Measurements from ENCODE around the gene BPIFB1.

Gene BPIFB1

DNA sequence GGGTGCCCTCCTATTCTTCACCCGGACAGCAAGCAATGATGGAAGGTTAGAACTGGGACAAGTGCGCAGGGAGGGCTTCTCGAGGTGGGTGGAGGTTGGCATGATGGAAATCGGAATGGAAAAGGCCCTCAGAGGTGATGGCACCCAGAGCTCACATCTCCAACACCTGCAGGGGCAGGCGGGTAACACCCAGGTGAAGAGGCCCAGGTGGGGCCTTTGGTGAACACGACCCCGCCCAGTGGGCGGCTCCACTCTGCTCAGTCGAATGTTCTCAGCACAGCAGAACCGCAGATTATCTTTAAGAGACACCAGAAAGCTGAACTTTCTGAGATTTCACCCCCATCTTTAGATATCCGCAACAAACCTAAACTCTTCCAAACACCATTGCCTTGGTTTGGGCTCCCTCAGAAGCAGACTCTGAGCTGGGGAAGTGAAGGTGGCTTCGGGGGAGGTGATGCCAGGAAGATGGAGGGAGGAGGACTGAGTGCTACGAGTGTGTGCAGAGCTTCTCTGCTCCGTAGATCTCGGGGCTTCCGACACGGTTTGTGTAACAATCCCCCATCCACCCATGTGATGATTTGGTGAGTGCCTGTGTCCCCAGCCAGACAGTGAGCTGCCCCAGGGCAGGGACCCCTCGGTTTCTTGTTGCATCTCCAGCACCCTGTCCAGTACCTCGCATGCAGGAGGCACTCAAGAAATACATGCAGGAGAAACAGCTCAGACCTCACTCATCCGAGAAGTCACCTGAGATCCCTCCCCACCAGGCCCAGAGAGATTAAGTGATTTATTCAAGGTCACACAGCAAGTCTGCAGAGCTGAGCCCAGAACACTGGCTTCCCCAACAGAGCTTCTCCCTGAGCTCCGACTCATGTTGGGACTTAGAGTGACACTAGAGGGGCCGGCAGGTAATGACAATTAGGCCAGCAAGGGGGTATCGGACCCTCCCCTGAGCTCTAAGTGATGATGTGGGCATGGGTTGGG, 45.4 kb downstream of the BPIFB1 start:
- no peak for DNase-seq

DNA sequence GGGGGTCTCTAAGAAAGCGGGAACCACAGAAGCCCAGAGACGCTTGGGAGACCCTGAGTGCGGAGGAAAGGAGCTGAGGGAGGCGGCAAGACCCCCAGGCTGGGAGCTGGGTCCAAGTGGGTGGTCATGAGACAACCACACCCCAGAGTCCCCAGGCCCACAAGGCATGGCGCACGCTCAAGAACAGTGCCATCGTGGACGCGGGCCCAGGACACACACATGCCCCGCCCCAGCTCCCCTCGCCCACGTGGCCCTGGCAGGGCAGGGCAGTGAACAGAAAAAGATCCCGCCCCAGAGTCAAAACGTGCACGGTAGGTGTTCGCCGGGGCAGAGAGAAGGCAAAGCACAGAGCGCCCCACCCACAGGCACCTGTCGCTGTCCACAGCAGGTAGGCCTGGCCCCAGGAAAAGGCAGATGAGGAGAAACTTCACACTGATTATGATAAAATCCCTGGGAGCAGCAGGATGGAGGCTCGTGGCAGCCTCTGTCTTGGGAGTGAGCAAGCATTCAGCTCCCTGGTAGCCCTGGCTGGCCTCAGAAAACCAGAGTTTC, 50.0 kb downstream of the BPIFB1 start:
- no peak for DNase-seq

DNA sequence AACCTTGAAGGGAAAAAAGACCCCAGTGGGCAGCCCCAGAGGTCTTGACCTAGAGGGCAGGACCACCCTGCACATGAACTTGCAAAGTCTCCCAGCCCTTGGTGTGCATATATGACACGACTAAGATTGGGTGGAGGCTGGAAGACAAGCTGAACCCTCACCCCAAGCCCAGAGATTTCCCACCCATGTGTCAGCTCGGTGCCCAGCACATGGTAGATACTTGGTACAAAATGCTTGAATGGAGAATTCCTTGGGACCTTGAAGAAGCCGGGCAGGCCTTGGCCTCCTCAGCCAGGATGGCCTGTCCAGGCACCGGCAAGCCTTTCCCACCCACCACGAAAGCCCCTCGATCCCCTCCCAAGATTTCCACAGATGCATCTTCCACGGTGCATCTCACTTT, 50.6 kb downstream of the BPIFB1 start:
- no peak for DNase-seq

DNA sequence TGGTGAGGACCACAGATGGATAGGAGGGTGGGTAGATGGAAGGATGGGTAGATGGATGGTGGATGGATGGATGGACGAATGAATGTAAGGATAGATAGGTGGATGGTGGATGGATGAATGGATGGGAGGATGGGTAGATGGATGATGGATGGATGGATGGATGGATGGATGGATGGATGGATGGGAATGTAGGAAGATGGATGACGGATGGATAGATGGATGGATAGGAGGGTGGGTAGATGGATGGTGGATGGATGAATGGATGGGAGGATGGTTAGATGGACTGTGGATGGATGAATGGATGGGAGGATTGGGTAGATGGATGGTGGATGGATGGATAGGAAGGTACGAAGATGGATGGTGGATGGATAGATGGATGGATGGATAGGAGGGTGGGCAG, 51.1 kb downstream of the BPIFB1 start:
- DNase-seq, result no peak

DNA sequence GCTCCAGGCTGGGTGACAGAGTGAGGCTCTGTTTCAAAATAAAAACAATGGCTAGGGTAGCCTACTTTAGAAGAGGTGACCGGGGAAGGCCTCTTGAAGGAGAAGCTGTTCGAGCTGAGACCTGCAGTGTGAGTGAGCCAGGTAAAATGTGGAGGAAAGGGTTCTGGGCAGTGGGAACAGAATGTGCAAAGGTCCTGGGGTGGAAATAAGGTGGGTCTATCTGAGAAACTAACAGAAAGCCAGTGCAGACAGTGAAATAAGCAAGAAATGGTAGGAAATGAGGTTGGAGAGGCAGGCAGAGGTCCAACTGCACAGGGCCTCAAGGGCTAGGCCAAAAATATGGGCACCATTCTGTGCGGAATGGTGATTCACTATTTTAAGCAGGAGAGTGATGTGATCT, 53.4 kb downstream of the BPIFB1 start:
- no peak for DNase-seq

DNA sequence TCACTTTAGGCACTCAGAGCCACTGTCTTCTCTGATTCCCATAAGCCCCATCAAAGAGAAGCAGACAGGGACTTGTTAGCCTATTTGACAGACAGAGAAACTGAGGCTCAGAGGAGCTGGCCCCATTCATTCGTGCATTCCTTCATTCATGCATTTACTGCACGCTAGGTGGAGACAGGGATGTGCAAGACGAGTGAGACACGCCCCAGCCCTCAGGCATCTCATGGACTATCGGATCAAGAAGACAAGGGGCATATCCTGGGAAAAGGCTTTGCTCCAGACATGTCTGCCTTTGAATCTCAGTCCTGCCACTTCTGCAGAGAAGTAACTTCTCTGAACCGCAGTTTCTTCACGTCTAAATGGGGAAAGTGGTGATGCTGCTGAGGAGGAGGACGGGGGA, 54.1 kb downstream of the BPIFB1 start:
- no peak for DNase-seq

DNA sequence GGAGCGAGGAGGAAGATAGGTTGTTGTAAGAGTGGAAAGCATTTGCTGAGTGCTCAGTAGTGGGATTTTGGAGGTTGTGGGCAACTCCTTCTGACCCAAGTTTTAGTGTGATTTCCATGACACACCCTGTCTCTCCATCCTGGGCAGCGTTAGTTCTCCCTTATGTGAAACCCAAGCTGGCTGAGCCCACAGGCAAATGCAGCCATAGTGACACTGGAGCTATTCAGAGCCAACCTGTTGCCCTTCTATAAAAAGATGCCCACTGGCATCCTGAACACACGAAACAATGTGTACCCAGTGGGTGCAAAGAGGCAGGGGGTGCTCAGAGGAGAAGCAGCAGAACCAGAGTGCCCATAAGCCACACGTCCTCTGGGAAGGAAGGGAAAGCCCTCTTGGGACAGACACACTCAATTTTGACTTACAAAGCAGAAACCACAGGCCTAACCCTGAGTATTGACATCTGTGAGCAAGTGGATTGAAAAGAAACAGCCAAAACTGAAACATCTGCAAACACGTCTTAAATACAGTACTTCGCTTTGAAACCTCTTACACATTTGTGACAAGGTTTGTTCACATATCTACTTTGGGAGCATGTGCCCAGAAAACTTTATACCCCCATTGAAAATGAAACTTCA, 54.6 kb downstream of the BPIFB1 start:
- no peak for DNase-seq

DNA sequence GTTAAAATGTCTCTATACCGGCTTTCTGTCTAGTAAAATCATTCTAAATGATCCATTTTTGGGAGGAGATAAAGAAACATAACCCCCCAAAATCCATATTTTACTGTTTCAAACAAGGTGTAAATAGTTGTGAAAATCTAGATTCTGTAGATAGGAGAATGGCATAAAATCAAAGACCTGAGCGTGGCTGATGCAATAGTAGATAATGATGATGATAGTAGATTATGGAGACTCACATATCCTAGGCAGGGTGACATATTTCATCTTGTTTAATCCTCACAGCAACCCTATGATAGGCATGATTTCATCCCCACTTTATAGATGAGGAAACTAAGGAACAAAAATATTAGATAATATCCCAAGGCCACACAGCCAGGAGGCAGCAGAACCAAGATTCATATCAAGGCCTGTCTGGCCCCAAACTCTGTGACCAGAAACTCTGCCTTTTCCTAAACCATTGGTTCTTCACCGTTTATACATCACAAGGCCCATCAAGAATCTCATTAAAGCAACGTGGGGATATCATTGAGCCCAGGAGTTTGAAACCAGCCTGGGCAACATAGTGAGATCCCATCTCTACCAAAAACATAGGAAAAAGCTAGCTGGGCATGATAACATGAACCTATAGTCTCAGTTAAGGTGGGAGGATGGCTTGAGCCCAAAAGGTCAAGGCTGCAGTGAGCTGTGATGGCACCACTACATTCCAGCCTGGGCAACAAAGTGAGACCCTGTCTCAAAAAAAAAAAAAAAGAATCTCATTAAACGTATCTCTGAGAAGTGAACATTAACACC, 55.6 kb downstream of the BPIFB1 start:
- no peak for DNase-seq

DNA sequence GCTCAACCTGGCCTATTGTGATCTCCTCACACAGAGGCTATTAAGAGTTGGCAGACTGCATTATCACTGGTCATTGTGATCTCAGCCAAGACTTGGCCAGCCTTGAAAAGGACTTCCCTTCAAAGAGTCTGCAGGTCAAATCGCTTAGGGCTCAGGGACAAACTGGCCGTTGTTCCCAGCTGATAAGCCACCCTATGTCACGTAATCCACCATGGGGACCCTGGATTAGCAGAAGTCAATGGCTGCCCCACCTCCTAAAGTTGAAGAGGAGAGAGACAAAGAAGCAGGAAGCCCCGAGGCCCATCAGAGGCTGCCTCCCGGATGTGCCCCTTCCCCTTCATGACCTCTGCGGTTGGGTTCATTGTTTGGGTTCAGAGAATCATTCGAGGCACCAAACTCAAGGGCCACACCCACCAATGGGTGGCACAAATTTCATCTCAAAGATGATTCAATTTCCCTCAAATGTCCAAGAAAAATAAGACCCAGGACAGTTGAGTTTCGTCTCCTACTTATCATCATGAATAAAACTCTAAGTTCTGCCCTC, 56.6 kb downstream of the BPIFB1 start:
- no peak for DNase-seq

DNA sequence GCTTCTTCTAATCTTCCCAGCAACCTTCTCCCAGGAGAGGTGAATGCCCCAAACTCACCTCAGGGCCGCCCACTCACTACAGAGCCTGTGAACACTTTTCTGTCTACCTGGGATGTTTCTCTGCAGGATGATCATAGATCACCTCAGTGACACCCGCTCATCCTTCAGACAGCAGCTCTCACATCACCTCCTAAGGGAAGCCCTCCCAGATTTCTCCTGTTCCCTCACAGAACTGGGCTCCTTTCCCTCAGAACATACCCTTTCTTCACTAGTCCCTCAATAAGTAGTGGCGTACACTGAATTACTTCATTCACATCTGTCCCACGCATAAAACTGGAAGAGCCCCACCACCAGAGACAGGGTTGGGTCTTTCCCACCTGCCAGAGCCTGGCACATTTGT, 60.5 kb downstream of the BPIFB1 start:
- peak; percentile 1 for DNase-seq

DNA sequence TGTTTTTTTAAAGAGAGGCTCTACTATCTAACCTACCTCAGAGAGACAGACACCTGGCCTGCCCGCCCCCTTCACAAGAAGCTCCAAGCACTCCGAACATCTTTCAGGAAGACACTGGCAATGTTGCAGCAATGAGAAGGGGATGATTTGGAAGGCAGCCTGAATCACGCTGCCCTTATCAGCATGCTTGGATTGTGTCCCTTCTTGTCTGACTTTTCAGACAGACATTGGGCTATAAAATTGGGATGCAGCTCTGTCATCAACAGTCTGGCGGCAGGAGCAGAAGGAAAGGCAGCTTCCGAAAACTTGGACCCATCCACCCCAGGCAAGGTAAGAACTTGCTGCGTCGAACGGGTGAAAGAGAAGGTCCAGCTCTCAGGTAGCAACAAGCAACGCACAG, 62.3 kb downstream of the BPIFB1 start:
- DNase-seq, result no peak

DNA sequence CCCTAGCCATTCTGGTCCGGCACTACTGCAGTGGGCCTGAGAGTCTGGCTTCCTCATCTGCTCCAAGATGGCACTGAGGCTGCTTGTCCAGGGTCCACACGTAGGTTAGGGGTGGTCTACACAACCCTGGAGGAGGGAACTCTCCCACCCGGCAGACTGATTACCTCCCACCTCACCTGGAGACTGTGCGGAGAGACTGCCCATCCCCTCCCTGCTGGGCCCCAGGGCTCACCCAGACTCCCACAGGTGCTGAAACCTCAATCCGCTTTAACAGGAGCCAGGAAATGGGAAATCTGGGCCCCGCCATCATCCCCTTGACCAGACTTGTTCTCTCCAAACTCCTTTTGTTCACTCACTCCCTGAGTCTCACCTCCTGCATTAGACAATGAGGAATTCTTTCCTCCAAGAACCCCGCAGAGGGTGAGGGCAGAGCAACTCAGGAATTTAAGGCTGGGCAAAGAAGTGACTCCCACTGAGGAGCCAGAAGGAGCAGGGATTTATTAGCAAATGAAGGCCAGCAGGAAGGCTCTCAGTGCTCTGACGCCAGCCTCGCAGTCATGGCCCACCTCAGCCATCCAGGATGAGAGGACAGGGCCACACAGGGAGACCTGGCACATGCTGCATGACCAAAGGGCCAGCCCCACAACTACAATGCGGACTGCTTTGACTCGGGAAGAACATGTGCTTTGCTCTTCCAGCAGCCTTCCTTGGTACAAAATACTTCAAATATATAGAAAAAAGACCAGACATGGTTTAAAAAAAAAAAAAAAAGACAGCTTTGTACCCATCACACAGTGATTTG, 65.3 kb downstream of the BPIFB1 start:
- no peak for DNase-seq

DNA sequence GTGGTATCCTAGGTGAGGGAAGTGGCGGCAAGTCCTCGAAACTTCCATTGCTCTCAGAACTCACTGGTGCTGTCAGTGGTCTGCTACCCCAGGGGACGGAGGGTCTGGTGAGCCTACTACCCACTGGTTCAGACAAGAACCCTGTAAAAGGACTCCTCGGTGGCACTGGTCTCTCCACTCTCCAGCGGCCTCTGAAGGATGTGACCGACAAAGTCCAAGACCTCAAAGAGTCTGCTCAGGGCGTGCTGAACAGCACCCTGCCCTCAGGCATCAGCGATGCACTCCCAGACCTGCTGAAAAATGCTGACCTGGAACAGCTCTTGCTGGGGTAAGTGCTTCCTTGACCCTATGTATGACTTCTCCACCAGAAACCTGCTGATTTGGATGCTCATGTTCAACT, 66.5 kb downstream of the BPIFB1 start:
- no peak for DNase-seq

DNA sequence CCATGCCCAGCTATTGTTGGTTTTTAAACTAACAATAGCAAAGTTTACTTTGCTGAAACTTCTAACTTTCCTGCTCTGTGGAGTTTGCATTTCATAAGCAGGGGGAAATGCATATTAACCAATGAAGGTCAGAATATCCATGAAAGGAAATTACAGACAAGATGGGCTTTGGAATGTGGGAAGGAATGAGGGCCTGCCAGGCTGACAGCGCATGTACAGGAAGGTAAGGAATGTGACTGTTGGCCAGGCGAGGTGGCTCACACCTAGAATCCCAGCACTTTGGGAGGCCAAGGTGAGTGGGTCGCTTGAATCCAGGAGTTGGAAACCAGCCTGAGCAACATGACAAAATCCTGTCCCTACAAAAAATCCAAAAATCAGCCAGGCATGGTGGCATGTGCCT, 68.7 kb downstream of the BPIFB1 start:
- DNase-seq, result no peak

DNA sequence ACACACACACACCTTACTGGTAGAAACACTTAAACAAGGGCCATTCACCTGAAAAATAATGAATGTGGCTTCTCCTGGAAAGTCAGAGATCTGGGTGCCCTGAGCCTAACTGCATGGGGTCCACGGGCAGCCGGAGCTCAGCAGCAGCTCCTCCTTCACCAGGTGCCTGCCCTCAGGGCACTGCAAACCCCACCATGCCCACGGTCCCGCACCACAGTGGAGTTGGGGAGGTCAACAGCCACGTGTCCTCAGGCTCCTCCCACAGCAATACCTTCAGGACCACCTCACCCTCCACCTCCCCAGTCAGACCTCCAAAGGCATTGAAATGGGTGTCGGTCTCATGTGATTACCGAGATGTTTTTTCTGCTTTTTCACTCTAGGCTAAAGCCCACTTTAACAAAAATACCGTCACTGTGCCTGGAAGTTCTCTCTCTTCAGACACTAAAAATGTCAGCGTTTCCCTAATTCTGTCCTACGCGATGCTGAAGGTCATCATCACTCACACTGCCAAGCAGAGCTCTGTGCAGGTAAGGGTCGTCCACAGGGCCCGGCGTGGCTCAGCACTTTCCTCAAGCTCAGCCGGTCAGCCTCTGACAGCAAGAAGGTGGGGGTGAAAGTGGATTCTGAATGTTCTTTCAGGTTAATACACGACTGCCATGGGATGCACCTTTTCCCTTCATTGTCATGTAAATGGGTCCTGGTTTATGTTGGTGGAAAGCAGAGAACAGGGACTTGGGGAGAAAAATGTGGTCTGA, 69.4 kb downstream of the BPIFB1 start:
- DNase-seq, result no peak

DNA sequence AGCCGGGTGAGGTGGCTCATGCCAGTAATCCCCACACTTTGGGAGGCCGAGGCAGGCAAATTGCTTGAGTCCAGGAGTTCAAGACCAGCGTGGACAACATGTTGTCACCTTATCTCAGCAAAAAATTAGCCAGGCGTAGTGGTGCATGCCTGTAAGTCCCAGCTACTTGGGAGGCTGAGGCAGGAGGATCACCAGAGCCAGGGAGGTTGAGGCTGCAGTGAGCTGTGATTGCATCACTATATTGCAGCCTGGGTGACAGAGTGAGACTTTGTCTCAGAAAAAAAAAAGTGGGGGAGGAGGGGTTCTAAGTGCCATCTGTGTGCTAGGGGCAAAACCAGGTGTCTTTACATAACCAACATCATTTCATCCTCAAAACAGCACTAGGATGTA, 70.0 kb downstream of the BPIFB1 start:
- no peak for DNase-seq
